DLD1 (cell line): Measurements from ENCODE around the gene RRN3.
"Not testable (repeated sequence)": the region's sequence is repeated elsewhere in the genome, so short reads cannot be mapped to it uniquely, and the experiment has no call there.

Experiments used
- in situ Hi-C: cut with HindIII; loops from 2 replicates; pipeline ENCODE4 v1.10.0; 2017; ENCODE audit warnings: low sequenced_read_pairs

RRN3 gene

DNA sequence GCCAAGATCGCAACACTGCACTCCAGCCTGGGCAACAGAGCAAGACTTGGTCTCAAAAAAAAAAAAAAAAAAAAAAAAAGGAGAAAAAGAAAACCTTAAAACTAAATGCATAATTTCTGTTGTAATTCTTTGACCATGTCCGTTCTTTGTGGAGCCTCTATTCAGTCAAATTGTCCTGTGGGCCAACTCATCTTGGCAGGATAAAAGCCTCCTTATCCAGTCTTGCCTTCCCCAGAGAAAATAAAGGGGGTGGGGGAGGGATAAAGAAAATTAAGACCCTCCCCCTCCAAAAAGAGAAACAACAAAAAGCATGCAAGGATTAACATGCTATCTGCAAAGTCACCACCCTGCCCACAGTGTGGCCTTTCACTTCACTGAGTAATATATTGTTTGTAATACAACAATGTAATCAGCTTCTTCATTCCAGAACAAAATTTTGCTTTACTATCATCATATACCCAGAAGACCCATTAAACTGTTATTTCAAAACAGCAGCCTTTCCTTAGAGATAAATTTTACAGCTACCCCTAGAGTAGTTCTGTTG, 5.4 kb upstream of the RRN3 start:
- in situ Hi-C loops = not testable (repeated sequence)

DNA sequence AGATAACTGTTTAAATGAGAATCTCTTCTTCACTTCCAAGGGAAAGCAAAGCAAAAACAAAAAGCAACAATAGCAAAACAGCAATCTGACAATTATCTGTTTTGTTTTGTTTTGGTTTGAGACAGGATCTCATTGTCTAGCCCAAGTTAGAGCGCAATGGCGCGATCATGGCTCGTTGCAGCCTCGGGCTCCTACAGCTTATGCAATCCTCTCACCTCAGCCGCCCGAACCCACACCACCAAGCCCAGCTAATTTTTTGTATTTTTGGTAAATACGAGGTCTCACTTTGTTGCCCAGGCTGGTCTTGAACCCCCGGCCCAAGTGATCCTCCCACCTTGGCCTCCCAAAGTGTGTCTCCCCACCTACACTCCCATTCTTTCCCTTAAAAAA, 2.5 kb upstream of the RRN3 start:
- in situ Hi-C loops = not testable (repeated sequence)

DNA sequence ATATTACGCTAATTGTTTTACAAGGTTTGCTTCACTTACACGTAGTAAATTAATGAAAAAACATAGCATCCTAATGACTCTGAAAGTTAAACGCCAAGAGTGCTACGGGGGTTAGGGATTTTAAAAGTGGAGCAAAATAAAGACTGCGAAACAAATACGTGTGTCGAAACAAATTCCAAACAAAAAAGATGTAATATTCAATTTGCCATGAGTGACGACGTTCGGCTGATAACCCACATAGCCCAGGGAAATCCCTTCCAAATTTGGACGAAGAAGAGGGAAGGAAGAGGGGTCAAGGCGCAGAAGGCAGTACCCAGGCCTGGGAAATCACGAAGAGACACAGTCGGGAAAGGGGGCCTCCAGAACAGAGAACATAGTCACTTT, 509 bp downstream of the RRN3 start:
- in situ Hi-C loops = not testable (repeated sequence)

DNA sequence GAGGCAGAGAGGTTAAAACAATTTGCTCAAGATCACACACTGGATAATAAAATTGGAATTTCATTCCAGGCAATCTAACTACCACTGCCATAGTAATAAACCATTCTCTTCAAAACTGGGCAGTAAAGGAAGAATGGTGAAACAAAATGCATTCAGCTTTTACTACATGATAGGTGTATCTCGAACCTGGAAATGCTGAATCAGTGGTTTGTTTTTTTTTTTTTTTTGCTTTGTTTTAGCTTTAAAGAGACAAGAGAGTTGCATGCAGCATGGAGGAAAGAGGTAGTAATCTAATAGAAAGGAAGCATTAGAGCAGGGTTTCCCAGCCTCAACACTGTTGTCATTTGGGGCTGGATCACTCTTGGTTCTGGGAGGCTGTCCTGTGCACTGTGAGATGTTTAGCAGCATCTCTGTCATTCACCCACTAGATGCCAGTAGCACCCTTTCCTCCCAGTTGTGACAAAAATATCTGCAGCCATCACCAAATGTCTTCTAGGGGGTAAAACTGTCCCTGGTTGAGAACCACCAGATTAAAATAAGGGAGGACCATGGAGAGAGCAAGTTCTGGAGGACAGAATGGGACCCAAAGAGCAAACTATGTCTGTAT, 3.3 kb downstream of the RRN3 start:
- in situ Hi-C loops = not testable (repeated sequence)

DNA sequence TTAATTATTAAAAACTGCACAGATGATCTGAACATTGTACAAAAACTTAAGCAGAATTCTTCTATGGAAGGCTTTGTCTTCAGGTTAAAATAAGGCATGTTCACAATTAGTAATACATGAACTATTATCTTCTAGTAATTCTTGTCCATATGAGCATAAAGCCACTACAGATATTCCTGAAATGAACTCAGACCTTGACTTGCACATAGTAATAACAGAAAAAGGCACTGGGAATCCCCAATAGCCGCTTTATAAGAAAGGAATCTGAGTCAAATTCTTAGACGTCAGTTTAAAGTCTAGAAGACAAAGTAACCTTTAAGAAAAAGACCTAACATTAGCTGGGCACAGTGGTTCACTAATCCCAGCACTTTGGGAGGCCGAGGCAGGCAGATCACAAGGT, 11.3 kb downstream of the RRN3 start:
- in situ Hi-C loops = not testable (repeated sequence)

DNA sequence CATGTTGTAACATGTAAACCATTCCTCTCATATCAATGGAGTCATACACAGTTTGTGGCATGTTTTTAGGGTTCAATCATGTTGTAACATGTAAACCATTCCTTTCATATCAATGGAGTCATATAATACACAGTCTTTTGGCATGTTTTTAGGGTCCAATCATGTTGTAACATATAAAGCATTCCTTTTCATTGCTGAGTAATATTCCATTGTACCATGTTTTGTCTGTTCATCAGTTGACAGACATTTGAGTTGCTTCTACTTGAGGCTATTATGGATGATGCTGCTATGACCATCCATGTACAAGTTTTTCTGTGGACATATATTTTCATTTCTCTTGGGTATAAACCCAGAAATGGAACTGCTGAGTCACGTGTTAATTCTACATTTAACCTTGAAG, 13.2 kb downstream of the RRN3 start:
- in situ Hi-C loops = not testable (repeated sequence)

DNA sequence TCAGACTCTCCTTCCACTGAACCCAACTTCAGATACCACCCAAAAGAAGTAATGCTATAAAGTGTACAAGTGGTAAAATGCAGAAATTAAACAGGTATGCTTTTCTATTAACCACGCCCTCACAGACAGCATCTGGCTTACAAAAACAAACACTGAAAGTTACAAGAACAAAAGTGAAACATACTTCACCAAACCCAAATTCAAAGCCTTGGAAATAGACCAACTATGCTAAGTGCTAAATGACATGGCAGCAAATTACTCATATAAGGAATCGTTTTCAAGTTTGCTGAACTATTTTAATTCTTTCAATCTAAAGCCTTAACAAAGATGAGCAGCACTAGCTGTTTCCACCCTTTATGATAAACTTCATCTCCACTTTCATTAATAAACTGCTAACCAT, 17.9 kb downstream of the RRN3 start:
- in situ Hi-C loops = not testable (repeated sequence)

DNA sequence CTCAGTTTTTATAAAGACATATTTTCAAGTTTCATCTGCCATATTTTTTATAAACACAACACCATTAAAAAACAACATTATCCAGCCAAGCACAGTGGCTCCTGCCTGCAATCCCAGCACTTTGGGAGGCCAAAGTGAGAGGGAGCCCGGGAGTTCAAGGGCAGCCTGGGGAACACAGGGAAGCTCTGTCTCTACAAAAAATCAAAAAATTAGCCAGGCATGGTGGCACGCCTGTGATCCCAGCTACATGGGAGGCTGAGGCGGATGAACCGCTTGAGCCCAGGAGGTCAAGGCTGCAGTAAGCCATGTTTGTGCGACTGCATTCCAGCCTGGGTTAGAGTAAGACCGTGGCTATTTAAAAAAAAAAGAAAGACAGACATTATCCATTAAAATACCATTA, 21.0 kb downstream of the RRN3 start:
- in situ Hi-C loops = no loop called here

DNA sequence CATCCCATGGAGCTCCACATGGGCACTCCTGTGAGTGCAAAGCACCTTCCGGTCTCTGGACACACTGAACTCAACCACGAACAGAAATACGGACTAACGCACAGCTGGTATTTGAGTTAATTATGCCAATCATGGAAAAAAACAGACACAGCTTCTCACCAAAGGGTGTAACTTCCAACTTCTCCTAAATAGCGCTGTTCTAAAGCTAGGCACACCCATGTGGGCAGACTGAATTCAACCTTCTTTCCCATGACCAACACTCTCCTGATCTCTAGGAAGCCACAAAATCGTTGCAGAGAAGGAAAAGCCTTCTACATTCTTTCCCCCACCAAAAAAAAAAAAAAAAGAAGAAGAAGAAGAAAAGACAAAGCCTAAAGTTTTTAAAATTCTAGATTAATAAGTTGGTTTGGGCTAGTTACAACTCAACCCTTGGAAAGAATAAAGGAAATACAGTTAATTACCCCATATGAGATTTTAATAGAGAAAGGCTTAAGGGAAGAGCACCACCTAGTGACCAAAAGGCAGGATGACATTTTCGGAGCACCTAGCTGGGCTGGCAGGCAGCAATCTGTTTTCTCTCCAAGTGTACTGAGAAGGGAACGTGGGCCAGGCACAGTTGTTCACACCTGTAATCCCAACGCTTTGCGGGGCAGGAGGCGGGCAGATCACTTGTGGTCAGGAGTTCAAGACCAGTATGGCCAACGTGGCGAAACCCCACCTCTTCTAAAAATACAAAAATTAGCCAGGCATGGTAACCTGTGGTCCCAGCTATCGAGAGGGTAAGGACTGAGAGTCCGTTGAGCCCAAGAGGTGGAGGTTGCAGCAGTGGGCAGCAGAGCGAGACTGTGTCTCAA, 21.9 kb downstream of the RRN3 start:
- in situ Hi-C loops = not testable (repeated sequence)

DNA sequence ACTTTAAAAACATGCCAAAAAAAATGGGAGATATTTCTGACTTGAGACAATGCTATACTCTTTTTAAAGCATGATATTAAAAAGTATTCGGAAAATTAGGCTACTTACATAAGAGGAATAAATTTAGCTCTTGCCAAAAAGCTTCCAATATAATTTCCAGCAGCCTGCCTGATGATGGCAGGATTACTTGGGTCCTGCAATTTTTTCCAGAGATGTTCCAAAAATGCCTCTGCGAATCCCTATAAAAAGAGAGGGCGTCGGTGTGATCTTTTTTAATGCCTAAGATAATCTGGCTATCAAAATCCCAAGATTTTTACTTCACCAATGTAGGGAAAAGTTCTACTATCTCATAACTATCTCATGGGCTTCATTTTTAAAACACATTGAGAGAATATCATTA, 23.1 kb downstream of the RRN3 start:
- in situ Hi-C loops = not testable (repeated sequence)

DNA sequence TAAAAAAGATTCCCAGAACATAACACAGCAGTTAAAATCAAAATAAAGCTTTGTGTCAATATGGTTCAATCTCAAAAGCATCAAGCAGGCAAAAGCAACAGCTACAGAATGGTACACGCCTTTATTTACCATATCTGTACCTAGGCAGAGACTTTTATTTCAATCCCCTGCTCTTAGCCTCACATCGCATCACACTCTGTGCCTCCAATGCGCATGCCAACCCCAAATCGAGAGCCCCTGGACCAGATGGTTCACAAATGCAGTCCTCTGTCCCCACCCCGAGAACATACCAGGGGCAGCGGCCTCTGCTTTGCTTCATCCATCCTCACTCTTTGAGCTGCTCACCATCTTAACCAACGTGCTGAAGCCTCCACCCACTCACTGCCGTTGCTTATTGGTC, 27.4 kb downstream of the RRN3 start:
- in situ Hi-C loops = not testable (repeated sequence)

DNA sequence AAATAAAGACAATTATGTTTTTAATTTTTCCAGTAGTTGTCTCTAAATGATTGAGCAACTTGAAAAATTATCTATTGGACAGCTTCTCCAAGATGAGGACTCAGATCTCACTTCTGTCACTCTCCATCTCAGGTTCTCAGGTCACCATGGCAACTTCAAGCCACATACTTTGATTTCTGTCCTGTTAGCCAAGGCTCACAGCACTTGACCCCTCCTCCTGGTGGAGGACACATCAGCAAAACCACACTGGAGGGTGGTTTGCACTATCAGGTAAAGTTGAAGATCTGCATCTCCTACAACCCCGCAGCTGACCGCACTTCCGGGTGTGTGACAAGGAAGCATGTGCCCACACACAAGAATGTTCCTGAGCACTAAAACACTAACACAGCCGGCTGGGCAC, 28.1 kb downstream of the RRN3 start:
- in situ Hi-C loops = not testable (repeated sequence)

DNA sequence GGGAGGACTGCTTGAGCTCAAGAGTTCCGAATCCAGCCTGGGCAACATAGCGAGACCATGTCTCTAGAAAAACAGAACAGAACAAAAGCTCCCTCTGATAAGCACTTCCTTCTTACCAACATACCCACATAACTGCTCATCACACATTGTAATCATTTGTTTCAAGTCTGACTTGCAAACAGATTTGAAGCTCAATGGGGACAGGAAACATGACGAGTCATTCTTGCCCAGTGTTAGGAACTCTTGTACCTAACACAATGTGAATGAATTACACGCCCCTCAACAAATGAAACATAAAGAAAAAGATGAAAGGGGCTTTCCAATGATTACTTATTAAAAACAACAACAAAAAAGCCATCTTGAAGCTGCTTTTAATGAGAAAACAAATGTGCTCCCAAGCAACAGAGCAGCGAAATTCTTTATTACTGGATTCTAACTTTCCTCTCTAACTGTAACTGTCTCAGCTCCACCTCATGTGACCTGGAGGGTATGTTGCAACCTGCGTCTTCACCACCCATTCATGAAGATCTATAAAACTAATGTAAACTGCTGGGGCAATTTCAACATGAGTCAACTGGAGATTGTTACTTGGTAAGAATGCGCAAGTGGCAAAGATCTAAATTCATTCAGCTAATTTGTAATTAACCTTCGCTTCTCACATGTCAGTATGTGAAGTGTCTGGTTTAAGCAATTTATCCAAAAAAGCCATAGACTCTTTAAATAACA, 31.8 kb downstream of the RRN3 start:
- in situ Hi-C loops = not testable (repeated sequence)

DNA sequence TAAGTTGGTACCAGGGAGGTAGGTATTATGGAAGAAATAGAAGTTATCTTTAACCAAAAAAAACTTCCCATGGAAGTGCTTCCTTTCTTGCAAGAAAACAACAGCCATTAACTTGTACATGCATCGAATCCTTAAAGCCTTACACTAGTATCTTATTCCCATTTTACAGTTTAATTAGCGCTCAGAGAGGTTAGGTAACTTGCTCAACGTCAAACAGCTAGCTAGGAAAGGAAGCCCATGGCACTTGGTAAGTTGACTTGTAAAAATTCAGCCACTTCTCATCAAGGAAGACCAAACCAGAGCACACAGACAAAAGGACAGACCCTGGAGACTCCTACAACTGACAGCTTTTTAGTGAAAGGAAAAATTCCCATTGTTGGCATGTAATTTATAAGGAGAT, 34.7 kb downstream of the RRN3 start:
- in situ Hi-C loops = no loop called here

DNA sequence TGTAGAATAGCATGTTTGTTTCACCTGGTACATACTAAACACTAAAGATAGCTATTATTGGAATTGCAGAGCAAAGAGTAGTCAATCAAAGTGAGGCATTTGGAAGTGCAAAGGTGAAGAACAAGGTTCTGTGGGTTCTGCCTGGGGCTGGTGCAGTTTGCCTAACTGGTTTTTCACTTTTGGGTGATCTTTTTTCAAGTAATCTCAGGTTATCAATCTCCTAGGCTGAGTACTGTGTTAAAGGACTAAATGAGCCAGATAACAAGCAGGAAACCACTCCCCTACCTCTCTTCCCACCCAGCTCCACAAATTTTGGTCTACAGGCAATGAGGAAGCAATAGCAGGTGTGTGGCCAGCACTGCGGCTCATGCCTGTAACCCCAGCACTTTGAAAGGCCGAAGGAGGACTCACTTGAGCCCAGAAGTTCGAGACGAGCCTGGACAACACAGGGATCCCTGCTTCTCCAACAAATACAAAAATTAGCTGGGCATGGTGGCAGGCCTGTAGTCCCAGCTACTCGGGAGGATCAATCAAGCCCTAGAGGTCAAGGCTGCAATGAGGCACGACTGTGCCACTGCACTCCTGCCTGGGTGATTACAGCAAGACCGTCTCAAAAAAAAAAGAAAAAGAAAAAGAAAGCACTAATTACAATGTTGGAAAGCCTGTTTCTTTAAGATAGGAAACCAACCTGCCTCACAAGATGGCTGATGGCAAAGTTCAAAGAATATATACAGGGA, 36.2 kb downstream of the RRN3 start:
- in situ Hi-C loops = no loop called here

DNA sequence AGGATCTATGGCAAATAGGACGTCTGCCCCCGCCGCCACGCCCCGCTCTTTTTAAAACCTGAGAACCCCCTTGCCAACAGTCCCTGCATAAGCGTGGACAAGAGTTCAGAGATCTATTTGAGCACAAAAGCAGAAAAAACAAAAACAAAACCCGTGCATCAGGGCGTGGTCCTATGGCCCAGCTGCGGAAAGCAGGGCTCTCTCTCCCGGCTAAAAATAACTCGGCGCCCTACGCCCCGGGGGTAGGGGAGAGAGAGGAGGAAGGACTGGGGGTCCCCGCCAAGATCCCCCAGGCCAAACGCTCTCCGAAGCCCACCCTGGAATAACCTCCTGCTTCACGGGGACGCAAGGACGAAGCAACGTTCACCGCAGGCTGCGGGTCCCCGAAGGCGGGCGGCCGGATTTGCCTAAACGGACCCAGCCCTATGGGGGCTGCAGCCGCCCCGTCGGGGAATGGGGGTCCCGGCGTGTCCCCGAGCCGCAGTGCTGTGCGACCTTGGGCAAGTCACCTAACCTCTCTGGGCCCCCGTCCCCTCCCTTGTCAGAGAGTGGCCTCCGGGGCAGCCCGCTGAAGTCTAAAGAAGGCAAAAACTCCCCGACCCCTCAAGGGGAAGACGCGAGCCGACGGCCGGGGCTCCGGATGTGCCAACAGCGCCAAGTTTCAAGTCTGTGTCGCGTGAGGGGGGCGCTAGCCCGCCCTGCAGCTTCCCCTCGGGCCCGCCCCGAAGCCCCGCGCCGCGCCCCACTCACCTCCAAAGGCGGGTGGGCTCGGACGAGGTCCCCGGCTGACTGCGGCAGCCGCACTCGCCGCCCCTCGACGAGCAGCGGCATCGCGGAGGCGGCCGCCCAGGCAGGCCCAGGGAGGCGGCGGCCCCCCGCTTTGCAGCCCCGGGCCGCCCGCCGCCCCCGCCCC, 38.7 kb downstream of the RRN3 start:
- in situ Hi-C loops = no loop called here

DNA sequence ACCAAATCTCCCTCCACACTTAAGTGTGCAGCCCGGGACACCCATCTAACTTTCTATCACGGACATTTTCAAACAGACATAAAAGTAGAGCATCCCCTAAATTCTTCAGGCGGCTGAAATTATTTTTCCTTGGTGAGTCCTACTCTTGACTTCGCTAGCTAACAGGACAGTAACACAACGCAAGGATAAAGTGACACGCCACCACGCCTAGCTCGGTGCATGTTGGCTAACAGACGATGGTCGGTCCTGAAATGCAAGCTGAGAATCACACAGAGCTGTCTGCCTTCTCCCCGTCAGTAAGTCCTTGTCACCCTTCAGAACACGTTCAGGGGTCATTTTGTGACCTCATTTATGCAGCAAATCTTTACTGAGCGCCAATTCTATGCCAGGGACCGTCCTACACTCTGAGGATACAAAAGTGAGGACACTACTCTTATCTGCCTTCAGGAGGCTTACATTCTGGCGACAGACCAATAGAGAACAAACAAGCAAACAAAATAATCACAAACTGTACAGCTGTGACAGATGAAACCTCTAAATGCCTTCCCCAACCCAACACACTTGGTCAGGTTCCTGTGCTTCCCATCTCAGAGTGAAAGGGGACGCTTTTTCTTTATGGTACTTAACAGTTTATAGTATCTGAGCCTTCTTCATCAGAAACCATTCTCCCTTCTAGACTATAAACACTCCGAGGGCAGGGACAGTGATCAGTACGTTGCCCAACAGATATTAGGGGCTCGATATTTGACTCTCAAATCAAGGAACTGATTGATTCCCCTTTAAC, 39.5 kb downstream of the RRN3 start:
- in situ Hi-C loops = no loop called here

DNA sequence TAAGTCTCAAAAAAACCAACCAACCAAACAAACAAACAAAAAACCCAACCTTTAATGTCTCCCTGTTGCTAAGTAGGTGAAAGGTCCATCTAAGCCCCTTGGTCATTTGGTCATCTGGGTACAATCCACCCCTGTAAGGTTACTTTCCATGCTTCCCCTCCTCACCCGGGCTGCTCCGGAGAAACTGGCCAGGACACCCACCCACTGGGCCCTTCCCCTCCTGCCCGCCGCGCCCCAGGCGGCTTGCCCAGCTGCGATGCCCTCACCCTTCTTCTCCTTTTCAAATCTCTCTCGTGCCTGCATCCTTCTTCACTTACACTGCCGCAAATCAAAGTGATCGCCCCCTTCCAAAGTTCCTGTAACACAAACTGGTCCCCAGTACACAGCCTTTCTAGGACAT, 40.2 kb downstream of the RRN3 start:
- in situ Hi-C loops = no loop called here
